Hepatic stellate cell (primary cell): ENCODE data around the gene TXK.

Experiments used
- DNase-seq: peaks from one replicate; pipeline ENCODE4 v3.0.0; 2011; ENCODE audit warnings: low spot score

The TXK gene

DNA sequence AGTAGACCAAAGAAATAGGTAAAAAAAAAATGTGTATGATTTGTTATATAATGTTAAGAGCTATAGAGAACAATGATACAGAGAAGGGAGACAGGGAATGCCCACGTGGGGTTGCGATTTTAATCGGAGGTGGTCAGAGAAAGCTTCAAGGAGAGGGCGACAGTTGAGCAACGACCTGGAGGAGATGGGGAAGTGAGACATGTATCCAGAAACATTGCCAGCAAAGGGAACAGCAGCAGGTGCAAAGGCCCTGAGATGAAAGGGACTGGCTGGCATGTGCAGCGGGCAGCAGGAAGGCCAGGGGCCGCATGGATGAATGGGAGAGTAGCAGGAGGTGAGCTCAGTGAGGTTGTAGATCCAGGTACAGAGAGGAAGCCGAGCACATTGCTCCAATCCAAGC, 84.6 kb downstream of the TXK start:
- no peak for DNase-seq

DNA sequence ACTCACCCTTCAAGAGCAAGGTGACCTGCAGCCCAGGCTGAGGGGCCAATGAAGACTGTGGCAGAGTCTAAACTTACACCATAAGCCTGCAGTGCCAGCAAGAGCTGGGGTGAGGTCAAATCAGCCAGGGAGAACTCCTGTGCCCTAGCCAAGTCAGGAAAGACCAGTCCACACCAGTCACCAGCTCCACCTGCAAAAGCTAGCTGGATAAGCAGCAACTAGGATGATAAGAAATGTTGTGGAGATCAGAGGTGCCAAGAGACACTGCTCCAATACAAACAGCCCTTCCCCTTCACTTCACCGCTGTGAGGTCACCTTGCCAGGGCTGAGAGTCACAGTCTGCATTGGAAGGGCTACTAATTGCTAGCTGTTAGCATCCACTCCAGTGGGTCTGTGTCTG, 86.2 kb downstream of the TXK start:
- no peak for DNase-seq

- no peak for DNase-seq
Observed at GRCh38 chr4:48047421-48047844, 86.6 kb downstream of the TXK start.

- no peak for DNase-seq
Observed at GRCh38 chr4:48046059-48046458, 88.0 kb downstream of the TXK start.

GRCh38 chr4:48044298-48044697, 89.8 kb downstream of the TXK start:
- no peak for DNase-seq

GRCh38 chr4:48043504-48043903, 90.5 kb downstream of the TXK start:
- DNase-seq, result no peak

GRCh38 chr4:48042979-48043461, 91.0 kb downstream of the TXK start:
- DNase-seq, result no peak

DNA sequence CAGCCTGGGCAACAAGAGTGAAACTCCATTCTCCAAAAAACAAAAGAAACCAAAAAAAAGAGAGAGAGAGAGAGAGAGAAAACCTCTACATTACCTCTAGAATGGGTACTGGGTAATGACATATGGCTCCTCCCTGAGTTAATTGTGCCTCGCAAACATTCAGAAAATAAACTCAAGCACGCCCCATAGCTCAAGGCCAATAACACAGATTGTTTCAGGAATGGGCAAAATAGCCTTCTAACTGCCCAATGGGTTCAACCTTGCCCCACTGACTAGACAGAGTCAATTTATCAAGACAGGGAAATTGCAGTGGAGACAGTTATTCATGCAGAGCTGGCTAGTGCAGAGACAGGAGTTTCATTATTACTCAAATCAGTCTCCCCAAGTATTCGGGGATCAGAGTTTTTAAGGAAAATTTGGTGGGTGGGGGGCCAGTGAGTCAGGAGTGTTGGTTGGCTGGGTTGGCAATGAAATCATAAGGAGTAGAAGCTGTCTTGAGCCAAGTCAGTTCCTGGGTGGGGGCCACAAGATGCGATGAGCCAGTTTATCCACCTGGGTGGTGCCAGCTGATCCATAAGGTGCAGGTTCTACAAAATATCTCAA, 92.4 kb downstream of the TXK start:
- no peak for DNase-seq

DNA sequence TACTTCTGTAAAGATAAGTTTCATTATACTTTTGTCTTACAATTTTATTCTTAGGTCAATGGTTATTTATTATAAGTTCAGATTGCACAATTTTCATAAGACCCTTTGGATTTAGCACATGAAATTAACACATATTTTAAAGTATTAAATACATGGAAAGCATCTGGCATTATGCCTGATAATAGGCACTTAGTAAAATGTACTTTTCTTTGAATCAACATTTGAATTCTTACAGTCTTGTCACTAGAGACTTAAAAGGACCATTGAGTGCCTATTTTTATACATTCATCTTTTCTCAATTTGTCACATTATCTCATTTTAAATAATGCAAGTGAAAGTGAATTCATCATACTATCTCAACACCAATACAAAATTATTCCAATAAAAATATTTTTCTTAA, 94.5 kb downstream of the TXK start:
- DNase-seq, result no peak

DNA sequence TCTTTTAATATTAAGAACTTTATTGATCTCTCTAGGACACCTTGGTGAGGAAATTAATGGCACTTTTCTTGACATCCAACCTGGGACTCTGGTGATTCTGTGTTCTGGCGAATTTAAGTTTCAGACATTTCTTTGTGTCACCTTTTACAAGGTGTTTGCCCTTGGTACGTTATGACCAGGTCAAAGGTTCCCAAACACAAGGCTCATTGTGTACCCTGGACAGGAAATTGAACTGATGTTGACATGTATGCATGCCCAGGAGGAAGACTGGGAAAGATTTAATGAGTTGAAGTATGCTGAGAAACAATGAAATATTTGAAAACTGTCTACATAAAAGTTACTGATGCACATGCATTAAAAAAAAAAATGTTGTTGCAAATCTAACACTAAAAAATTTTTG, 95.4 kb downstream of the TXK start:
- DNase-seq, result no peak

DNA sequence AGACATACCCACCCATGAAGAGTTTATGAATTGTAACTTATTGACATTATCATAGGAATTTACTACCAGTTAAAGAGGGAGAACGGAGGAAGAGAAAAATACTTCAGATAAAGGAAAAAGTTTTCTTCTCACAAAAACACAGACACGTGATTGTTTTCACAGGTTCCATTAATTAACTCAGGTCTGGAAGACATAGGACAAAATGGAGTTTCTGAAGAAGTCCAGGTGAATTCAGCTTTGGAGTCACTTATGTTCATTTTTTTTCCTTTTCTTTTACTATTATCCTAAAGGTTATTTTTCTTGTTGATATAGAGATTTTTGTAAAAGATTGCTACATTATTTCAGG, 97.0 kb downstream of the TXK start:
- no peak for DNase-seq

- no peak for DNase-seq
Observed at GRCh38 chr4:48035952-48036351, 98.1 kb downstream of the TXK start.

DNA sequence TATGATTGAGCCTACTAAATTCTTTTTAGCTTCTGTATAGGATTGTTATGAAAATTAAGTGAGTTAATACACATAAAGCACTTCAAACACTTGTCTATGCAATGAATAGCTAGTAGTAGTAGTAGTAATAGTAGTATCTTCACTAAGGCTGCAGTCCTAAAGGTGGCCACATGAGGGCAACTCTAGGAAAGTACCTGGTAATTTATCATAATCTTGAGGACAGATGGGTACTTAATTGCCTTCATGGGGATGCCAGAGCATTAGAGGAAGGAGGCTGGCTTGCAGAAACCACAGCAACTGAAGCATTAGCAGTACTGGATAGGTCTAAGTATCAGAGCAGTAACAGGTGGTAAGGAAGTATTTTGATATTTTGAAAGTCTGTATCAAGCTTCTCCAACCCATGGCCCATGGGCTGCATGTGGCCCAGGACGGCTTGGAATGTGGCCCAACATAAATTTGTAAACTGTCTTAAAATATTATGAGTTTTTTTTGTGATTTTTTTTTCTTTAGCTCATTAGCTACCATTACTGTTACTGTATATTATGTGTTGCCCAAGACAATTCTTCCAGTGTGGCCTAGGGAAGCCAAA, 100.1 kb downstream of the TXK start:
- DNase-seq, result no peak

DNA sequence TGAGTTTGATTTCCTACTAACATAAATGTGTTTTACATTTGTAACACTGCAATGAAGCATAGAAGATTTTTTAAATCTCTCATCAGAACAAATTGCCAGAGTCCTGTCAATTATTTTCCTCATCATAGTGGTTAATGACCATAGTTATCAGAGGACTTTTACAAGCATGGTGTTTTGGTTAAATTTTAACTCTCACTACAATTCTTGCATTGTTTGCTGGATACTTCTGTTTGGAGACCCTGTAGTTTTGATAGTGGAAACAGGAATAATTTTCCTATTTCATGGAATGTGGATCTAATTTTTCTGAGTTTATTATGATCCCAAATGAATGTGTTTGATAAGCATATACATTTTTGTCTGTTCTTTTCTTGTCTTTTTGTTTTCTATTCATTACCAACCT, 100.6 kb downstream of the TXK start:
- DNase-seq, result no peak

DNA sequence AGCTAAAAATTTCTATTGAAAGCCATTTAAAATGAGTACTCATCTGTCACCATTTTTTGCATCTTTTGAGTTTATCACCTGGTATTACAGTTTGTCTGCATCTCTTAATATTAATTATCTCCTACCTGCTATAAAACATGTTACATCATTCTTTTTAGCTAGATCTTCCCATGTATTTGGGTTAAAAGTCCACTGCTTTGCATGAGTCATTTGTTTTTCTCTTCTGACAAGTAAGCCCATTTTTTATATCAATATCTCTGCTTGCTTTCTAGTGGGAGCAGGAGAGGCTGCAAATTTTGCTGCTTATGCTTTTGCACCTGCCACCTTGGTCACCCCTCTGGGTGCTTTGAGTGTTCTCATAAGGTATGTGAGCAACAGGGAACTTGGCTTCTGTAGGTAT, 101.3 kb downstream of the TXK start:
- no peak for DNase-seq

- no peak for DNase-seq
Observed at GRCh38 chr4:48031802-48032525, 102.1 kb downstream of the TXK start.

- DNase-seq, result no peak
Observed at GRCh38 chr4:48030470-48030869, 103.6 kb downstream of the TXK start.

DNA sequence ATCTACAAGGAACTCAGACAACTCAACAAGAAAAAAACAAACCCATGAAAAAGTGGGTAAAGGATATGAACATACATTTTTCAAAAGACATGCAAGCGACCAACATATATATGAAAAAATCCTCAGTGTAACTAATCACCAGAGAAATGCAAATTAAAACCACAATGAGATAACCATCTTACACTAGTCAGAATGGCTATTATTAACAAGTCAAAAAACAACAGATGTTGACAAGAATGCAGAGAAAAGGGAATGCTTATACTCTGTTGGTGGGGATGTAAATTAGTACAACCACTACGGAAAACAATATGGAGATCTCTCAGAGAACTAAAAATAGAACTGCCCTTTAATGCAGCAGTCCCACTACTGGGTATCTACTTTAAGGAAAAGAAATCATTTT, 105.4 kb downstream of the TXK start:
- no peak for DNase-seq

DNA sequence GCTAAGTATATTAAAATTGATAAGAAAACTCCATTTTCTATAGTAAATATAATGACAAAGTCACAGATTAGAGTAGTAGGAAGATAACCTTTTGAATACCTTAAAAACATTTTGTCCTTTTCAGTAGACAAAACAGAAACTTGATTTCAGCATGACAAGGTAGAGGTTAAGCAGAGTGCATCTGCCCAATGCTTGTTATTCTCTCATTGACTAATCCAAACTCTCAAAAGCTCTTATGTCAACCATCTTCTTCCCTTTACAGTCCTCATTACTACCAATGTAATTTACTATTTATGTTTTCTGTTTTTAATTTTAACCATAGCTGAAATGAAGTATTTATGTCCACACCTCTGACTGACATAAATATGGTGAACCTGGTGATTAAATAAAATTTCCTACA, 106.4 kb downstream of the TXK start:
- no peak for DNase-seq

- peak; percentile 12 for DNase-seq
Observed at GRCh38 chr4:48025005-48025404, 109.0 kb downstream of the TXK start.

- DNase-seq, result no peak
Observed at GRCh38 chr4:48024522-48024921, 109.5 kb downstream of the TXK start.

DNA sequence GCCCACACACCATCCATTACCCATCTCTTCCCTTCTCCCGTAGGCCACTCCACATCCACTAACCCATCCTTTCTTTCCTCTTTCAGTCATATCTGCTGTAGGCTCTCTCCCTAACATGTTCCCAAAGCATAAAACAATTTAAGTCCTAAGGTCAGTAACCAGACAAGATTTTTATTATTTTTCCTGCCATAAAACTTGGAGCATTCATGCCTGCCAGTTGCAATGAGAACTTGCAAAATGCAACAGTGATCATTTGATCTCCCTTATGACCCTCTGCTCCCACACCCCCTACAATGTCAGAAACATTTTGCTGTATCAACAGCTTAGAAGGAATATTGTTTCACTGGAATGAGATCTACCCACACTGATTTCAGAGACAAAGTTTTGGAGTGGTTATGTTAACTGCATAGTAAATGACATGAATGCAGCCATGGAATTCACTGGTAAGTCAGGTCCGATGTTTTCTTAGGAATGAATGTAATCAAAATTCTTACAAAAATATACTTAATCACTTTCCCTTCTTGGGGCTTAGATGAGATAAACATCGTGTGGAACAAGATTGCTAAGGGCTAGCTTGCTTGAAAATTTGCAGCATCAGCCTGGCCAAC, 111.8 kb downstream of the TXK start:
- DNase-seq, result no peak

GRCh38 chr4:48021100-48021499, 113.0 kb downstream of the TXK start:
- no peak for DNase-seq
